ENCODE data around the gene CD68.
"Not testable (repeated sequence)": the region's sequence is repeated elsewhere in the genome, so short reads cannot be mapped to it uniquely, and the experiment has no call there.

Gene CD68

GRCh38 chr17:7589204-7589868 lies 9.9 kb downstream of the CD68 start:
- peak; percentile 83 for TF ChIP-seq CTCF (IDR thresholded peaks at IDR 0.05; ENCODE audit: insufficient read depth, low read depth, low read length, missing control alignments)
- peak overlapping the region; percentile 94 for H3K4me3 ChIP-seq (ENCODE audit: low read length)
- peak; percentile 93 for DNase-seq (ENCODE audit: low read depth)

GRCh38 chr17:7589891-7590691 lies 10.7 kb downstream of the CD68 start, which contains the start of gene SOX15:
Gene SOX15, minus strand, starts transcription at chr17:7590094. Its CDS starts 418 bp downstream, at chr17:7589676.
- TF ChIP-seq CTCF (IDR thresholded peaks at IDR 0.05; ENCODE audit: insufficient read depth, low read depth, low read length, missing control alignments) = no peak
- peak; percentile 90 for DNase-seq (ENCODE audit: low read depth)
- H3K4me3 ChIP-seq (ENCODE audit: low read length) = peak within 1 kb of the TSS; percentile 94

- no peak for TF ChIP-seq CTCF (IDR thresholded peaks at IDR 0.05; ENCODE audit: insufficient read depth, low read depth, low read length, missing control alignments)
- peak; percentile 86 for DNase-seq (ENCODE audit: low read depth)
- H3K4me3 ChIP-seq (ENCODE audit: low read length) = peak overlapping the region; percentile 28
Observed at GRCh38 chr17:7590743-7591142, 11.3 kb downstream of the CD68 start.

- no peak for DNase-seq (ENCODE audit: low read depth)
- no peak overlapping the region for H3K4me3 ChIP-seq (ENCODE audit: low read length)
- TF ChIP-seq CTCF (IDR thresholded peaks at IDR 0.05; ENCODE audit: insufficient read depth, low read depth, low read length, missing control alignments) = no peak
Observed at GRCh38 chr17:7591596-7591995, 12.2 kb downstream of the CD68 start.

- no peak overlapping the region for H3K4me3 ChIP-seq (ENCODE audit: low read length)
- DNase-seq (ENCODE audit: low read depth) = no peak
- no peak for TF ChIP-seq CTCF (IDR thresholded peaks at IDR 0.05; ENCODE audit: insufficient read depth, low read depth, low read length, missing control alignments)
Observed at GRCh38 chr17:7592422-7593021, 13.1 kb downstream of the CD68 start.

GRCh38 chr17:7593296-7593695 lies 13.9 kb downstream of the CD68 start:
- H3K4me3 ChIP-seq (ENCODE audit: low read length) = no peak overlapping the region
- TF ChIP-seq CTCF (IDR thresholded peaks at IDR 0.05; ENCODE audit: insufficient read depth, low read depth, low read length, missing control alignments) = no peak
- no peak for DNase-seq (ENCODE audit: low read depth)

GRCh38 chr17:7597561-7597960 lies 18.1 kb downstream of the CD68 start:
- DNase-seq (ENCODE audit: low read depth); H3K4me3 ChIP-seq (ENCODE audit: low read length): not testable (repeated sequence)

Data from epithelial cell of esophagus (primary cell).